Stomach (tissue), 4 donors: ENCODE measurements around the gene IDH2.

Source experiments
- CTCF ChIP-seq, 7 experiments: fragments of 450-650 bp in 4 of 7; fragments of 200-600 bp in 3 of 7; sonication (generic) in 3 of 7; IDR thresholded peaks; one replicate each; pipeline ENCODE4 v1.5.1; 2016 to 2019; ENCODE audit warnings: antibody characterized with exemption in 7 of 7, control low read depth in 2 of 7, mild to moderate bottlenecking in 1 of 7
- POLR2A ChIP-seq, 4 donors: fragments of 450-650 bp; IDR thresholded peaks; one replicate each; pipeline ENCODE4 v1.6.1; 2016; ENCODE audit warnings: antibody characterized with exemption in 4 of 4, control low read depth in 2 of 4, mild to moderate bottlenecking in 1 of 4, moderate library complexity in 1 of 4

- TF ChIP-seq CTCF (IDR thresholded peaks at IDR 0.05) = no peak
- TF ChIP-seq POLR2A (IDR thresholded peaks at IDR 0.05) = no peak
Measured at GRCh38 chr15:90044191-90044590, 58.1 kb downstream of the IDH2 start.
